Measurements from ENCODE around the gene NAP1L1.

DNA sequence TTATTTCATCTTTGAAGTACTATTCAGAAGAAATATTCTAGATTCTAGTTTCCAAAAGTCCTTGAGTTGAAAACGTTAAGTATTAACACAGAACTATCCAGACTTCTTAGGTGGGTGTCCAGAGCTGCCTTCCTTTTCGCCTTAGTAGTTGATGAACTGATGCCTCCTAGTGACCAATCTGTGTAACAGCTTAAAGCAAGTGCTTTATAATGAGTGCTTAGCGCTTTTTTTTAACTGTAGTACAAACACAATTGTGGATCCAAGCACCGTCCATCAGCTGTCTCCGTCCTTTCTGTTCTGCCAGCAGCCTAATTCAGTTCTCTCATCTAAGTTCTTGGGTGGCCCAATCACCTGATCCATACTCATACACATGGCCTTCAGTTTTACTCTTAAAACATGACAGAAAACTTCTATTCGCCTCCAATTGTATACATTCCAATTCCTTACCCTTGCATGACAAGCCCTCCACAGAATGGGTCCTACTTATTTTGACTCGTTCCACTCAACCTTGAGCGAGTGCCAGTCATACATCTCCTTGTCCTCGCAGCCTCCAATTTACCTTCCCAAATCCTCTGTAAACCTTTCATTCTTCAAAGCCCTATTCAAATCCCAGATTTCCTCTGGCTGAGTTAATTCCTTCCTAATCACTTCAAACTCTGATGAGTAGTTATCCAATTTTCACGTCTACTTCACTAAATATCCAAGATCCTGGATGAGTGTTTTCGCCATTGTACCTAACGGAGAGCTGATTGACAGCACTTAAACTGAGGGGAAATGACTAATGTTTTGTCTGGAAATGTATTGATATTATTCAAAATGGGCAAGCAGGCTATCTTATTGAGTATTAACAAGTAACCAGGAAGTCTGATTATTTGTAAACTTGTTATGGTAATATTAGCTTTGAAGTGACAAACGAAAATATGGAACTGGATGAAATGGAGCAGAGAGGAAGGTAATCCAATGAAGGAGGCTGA, 47.1 kb downstream of the NAP1L1 start:
- TF ChIP-seq EZH2 (IDR thresholded peaks at IDR 0.05; ENCODE audit: insufficient read depth, poor library complexity, severe bottlenecking) = no peak
- TF ChIP-seq EZH2phosphoT487 (IDR thresholded peaks at IDR 0.05; ENCODE audit: insufficient read depth, low read depth) = no peak

Measured in GM23248 (cell line).